ENCODE measurements around the gene ZBP1.

The ZBP1 gene

DNA sequence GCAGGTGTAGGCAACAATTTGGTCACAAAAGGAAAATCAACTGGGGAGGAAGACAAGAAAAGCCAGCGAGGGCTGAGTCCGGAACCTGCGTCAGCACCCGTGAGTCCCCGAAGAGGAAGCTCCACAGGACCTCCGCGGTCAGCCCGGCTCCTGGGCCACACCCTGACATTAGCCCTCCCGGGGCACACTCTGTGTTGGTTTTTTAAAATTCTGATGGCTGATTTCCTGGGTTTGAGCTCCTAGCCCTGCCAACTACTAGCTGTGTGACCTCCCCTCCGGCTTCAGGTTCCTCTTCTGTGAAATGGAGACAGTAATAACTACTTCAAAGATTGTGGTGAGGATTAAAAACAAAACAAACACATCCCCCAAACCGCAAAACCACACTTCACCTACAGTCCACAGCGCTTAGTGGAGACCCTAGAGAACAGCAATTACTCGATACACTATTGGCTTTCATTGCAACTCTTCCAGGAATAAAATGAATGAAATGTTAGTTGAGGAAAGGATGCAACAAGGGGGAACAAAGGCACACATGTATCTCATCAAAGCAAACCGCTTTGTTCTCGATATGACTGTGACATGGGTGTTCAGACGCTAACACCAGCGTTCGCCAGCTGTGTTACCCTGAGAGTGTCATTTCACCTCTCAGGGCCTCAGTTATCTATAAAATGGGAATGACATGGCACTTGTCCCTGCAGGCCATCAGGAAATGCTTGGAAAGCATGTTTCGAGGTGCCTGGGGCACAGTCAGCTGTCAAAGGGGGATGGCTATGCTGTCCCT, 985 bp downstream of the ZBP1 start:
- Histone ChIP-seq H3K27ac (peak overlapping the region in 1 of 2 donors; percentile 26), H3K4me3 (peak overlapping the region; percentile 10)
- TF ChIP-seq, protein P1, sequence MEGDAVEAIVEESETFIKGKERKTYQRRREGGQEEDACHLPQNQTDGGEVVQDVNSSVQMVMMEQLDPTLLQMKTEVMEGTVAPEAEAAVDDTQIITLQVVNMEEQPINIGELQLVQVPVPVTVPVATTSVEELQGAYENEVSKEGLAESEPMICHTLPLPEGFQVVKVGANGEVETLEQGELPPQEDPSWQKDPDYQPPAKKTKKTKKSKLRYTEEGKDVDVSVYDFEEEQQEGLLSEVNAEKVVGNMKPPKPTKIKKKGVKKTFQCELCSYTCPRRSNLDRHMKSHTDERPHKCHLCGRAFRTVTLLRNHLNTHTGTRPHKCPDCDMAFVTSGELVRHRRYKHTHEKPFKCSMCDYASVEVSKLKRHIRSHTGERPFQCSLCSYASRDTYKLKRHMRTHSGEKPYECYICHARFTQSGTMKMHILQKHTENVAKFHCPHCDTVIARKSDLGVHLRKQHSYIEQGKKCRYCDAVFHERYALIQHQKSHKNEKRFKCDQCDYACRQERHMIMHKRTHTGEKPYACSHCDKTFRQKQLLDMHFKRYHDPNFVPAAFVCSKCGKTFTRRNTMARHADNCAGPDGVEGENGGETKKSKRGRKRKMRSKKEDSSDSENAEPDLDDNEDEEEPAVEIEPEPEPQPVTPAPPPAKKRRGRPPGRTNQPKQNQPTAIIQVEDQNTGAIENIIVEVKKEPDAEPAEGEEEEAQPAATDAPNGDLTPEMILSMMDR (IDR thresholded peaks at IDR 0.05): no peak
- DNase-seq (ENCODE audit: low spot score): no peak

DNA sequence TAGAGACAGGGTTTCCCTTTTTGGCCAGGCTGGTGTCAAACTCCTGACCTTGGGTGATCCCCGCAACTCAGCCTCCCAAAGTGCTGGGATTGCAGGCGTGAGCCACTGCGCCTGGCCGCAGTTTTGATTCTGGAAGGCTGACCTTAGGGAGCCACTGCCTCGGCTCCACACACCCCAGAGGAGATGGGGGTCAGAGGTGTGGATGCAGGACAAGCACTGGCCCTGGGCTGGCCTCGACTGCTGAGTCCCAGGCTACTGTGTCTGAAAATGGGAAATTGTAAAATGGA, 1.5 kb downstream of the ZBP1 start:
- TF ChIP-seq, protein P1 (IDR thresholded peaks at IDR 0.05): no peak
- H3K4me3 ChIP-seq: no peak overlapping the region
- peak overlapping the region in 1 of 2 donors; percentile 26 for H3K27ac ChIP-seq
- peak; percentile 66 for DNase-seq (ENCODE audit: low spot score)

DNA sequence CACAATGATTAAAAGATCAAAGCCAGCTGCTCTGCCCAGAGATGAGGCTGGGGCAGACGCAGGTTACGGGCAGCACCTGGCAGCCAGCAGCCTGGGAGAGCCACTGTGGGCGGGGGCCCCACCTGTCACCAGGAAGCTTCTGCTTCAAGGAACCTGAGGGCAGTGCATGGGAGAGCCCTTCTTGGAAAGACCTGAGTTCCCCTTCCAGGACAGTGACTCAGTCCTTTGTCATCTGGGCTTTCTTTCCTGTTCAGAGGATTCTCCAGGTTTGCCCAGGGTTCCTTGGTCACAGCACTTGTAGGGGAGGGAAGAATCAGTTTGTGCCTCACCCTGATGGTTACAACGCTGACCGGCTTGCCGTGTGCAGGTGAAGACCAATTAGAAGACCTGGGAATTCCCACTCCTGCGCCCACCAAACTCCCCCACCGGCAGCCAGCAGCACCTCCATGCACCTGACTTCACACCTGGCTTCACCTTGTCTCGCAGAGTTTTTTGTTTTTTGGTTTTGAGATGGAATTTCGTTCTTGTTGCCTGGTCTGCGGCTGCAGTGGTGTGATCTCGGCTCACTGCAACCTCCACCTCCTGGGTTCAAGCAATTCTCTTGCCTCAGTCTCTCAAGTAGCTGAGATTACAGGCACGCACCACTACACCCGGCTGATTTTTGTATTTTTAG, 2.0 kb downstream of the ZBP1 start:
- DNase-seq (ENCODE audit: low spot score): peak; percentile 52
- Histone ChIP-seq H3K27ac (peak overlapping the region in 1 of 2 donors; percentile 26), H3K4me3 (no peak overlapping the region)
- TF ChIP-seq, protein P1 (IDR thresholded peaks at IDR 0.05): no peak

DNA sequence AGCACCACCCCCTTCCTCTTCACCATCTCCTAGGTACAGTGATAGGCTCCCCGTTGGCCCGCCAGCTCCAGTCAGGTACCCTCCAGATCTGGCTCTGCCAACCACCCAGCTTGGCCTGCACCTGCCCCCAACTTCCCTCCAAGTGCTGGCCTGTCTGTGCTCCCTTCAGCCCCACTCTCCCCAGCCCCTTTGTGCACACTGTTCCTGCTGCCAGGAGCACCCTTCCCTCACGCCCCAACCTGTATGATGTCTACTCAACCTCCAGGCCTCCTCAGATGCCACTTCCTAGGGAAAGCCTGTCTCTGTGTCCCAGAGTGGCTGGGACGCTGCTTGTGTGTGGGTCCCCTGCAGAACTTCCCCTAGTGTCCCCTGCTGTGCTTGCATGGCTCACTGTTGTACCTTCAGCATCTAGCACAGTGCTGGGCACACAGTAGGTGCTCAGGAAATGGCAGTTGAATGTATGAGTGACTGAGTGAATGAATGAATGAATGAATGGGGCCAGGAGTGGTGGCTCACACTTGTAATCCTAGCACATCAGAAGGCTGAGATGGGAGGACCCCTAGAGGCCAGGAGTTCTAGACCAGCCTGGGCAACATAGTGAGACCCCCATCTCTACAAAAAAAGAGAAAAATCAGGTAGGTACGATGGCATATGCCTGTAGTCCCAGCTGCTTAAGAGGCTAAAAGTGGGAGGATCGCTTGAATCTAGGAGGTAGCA, 3.0 kb downstream of the ZBP1 start:
- TF ChIP-seq, protein P1 (IDR thresholded peaks at IDR 0.05): no peak
- DNase-seq (ENCODE audit: low spot score): peak; percentile 56
- H3K4me3 ChIP-seq: no peak overlapping the region
- H3K27ac ChIP-seq: no peak overlapping the region

DNA sequence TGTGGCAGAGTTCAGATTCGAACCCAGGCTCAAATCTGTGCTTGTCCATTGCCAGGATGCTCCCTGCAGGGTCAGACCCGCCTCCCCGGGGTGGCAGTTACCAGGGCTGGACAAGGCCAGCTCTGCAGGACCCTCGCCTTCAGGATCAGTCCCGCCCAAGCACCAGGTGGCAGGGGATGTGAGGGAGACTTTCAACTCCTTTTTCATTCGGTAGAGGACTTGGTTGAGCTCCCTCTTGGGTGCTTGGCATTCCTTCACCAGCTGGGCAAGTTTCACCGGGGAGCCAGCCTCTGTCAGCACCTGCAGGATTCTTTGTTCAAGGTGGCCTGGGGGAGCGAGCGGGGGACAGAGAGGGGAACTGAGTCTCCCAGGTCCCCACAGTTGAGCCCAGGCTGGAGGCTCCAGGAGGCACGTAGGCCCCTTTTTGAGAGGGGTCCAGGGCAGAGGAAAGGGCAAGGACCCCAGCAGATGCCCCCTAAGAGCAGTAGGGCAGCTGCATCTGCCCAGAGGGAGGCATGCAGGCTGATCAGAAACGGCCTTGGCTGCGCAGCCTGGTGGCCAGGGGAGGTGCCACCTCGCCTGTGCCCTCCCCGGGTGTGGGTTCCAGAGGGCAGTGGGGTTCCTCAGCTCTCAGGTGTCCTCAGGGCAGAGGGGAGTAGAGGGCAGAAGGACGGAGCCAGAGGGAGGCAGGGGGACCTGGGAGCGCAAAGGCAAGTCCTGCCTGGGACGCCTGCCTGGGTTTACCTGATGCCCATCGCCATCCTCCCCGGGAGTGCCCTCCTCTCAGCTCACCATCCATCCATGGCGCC, 3.9 kb downstream of the ZBP1 start:
- DNase-seq (ENCODE audit: low spot score): peak; percentile 69
- Histone ChIP-seq H3K4me3 (no peak overlapping the region), H3K27ac (no peak overlapping the region)
- TF ChIP-seq, protein P1 (IDR thresholded peaks at IDR 0.05): no peak

DNA sequence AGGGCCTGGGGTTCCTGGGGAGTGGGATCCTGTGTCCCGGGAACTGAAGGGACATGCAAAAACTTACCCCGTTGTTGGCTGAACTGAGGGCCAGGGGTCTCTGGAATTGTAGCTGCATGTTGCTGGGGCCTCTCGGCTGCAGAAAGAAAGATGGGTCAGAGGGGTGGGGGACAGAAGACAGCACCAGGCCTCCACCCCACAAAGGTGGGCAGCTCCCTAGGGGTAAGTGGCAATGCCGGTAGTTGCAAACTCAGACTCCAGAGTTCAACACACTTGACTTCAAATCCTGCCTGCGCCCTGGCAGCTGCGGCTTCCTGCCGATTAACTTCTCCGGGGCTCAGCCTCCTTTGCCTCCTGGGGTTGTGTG, 4.8 kb downstream of the ZBP1 start:
- TF ChIP-seq, protein P1 (IDR thresholded peaks at IDR 0.05): no peak
- DNase-seq (ENCODE audit: low spot score): no peak
- no peak overlapping the region for H3K27ac ChIP-seq
- H3K4me3 ChIP-seq: no peak overlapping the region

Measured in coronary artery (tissue), 2 donors.